Measurements from ENCODE around the gene SAP30. TPM values are rescaled to one million over a fixed set of nuclear protein-coding genes. Genes with fewer than 3 reads are reported as not detected.

Gene SAP30
- total and polyA plus RNA-seq, 8 donors: 2.3 to 7.5 (median 4.0) TPM

GRCh38 chr4:173332021-173332487 lies 38.7 kb upstream of the SAP30 start:
- H3K36me3 ChIP-seq: no peaks in the 10 kb centered on the region
- 61% methylated on average over 6 of the region's 6 CpGs for WGBS, 2 donors
- H3K27ac ChIP-seq: no peak overlapping the region
- peaks cover 0 to 18% (median 0%) of the 10 kb centered on the region in 3 donors for H3K4me1 ChIP-seq
- ATAC-seq (no peak), FAIRE-seq (no peak), DNase-seq (no peak)
- no peak for TF ChIP-seq CTCF (IDR thresholded peaks at IDR 0.05)
- intact Hi-C loops (cut with DNase I): no loop called here
- H3K9me3 ChIP-seq: no peaks in the 10 kb centered on the region
- no peaks in the 10 kb centered on the region for H3K27me3 ChIP-seq
- no peak overlapping the region for H3K4me3 ChIP-seq

- H3K4me1 ChIP-seq: peaks cover 0 to 18% (median 0%) of the 10 kb centered on the region in 3 donors
- no peak for ATAC-seq
- WGBS, 2 donors: 7 to 11% methylated on average over 21 of the region's 21 CpGs
- H3K36me3 ChIP-seq: no peaks in the 10 kb centered on the region
- intact Hi-C loops (cut with DNase I): no loop called here
- no peak for TF ChIP-seq CTCF (IDR thresholded peaks at IDR 0.05)
- DNase-seq: no peak
- H3K27ac ChIP-seq: peak overlapping the region in 3 of 4 donors; percentile 98 to 100 (median 98)
- peak overlapping the region; percentile 70 to 96 (median 78) for H3K4me3 ChIP-seq
- no peak for FAIRE-seq
- H3K27me3 ChIP-seq: no peaks in the 10 kb centered on the region
- H3K9me3 ChIP-seq: no peaks in the 10 kb centered on the region
Observed at GRCh38 chr4:173332963-173333657, 37.6 kb upstream of the SAP30 start.

- Histone ChIP-seq H3K9me3 (no peaks in the 10 kb centered on the region), H3K27me3 (no peaks in the 10 kb centered on the region), H3K4me3 (peak overlapping the region; percentile 70 to 96 (median 78)), H3K4me1 (peaks cover 0 to 18% (median 0%) of the 10 kb centered on the region in 3 donors), H3K36me3 (no peaks in the 10 kb centered on the region), H3K27ac (peak overlapping the region; percentile 75 to 100 (median 98))
- WGBS, 2 donors: 1% methylated on average over 32 to 51 of the region's 53 CpGs
- TF ChIP-seq CTCF (IDR thresholded peaks at IDR 0.05): no peak
- peak; percentile 54 to 85 (median 68) for DNase-seq
- intact Hi-C loops (cut with DNase I): no loop called here
- no peak for FAIRE-seq
- ATAC-seq: peak; percentile 58 to 68 (median 62)
Observed at GRCh38 chr4:173333658-173334084, 37.1 kb upstream of the SAP30 start.

GRCh38 chr4:173334085-173334890 lies 36.5 kb upstream of the SAP30 start, which contains the start of gene HMGB2:
Gene HMGB2, minus strand, starts transcription at chr4:173334358. Its CDS starts 709 bp downstream, at chr4:173333649.
- WGBS, 2 donors: 0 to 1% methylated on average over 60 to 61 of the region's 61 CpGs
- H3K4me1 ChIP-seq: peaks cover 0 to 18% (median 0%) of the 10 kb centered on the region in 3 donors
- H3K36me3 ChIP-seq: no peaks in the 10 kb centered on the region
- FAIRE-seq: peak; percentile 97
- H3K9me3 ChIP-seq: no peaks in the 10 kb centered on the region
- TF ChIP-seq CTCF (IDR thresholded peaks at IDR 0.05): no peak
- peak within 1 kb of the TSS; percentile 75 to 100 (median 98) for H3K27ac ChIP-seq
- intact Hi-C loops (cut with DNase I): no loop called here
- H3K4me3 ChIP-seq: peak within 1 kb of the TSS; percentile 72 to 96 (median 88)
- ATAC-seq: peak; percentile 89 to 96 (median 93)
- peak; percentile 98 to 100 (median 100) for DNase-seq
- no peaks in the 10 kb centered on the region for H3K27me3 ChIP-seq

All from pancreas (tissue), 10 donors.